ENCODE results near the gene APOB. TPM values are rescaled to one million over a fixed set of nuclear protein-coding genes. Genes with fewer than 3 reads are reported as not detected.

Gene APOB
- total and polyA plus RNA-seq, 10 of the 15 experiments (the other 5 are each of a cell fraction or from before 2014, with no cell fraction given) = 1.4 TPM; not detected in 9

DNA sequence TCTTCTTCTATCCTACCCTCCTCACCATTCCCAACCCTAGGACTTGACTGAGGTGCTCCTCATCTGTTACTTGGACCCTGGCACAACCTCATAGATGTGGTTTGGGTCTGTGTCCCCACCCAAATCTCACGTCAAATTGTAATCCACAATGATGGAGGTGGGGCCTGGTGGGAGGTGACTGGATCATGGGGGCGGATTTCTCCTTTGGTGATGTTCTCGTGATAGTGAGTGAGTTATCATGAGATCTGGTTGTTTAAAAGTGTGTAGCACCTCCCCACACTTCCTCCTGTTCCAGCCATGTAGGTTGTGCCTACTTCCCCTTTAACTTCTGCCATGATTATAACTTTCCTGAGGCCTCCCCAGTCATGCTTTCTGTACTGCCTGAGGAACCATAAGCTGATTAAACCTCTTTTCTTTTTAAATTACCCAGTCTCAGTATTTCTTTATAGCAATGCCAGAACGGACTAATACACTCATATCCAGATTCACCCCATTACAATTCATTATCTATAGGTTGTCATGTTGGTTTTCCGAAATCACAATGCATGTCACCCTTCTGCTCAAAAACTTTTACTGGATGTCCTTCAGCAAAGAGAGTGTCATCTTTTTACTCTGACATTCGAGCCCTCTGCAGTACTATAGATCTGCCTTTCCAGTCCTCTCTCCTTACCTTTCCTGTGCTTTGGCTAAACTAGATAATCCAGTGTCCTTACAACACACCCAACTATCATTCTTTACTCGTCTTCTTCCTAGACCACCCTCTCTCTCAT lies 45.7 kb downstream of the APOB start:
- ATAC-seq (no peak), FAIRE-seq (no peak), DNase-seq (ENCODE audit: low read depth, low spot score) (no peak)
- intact Hi-C loops (cut with micrococcal nuclease; ENCODE audit: unreplicated experiment) = no loop called here
- Histone ChIP-seq H3K79me2 (ENCODE audit: control insufficient read depth, insufficient read depth, low read length) (no peaks in the 10 kb centered on the region), H3K4me3 (no peak overlapping the region), H3K36me3 (ENCODE audit: control insufficient read depth in 2 of 2, insufficient read depth in 2 of 2, low read length in 1 of 2) (no peaks in the 10 kb centered on the region), H3K4me1 (ENCODE audit: control insufficient read depth, insufficient read depth, low read length) (no peaks in the 10 kb centered on the region; the same call in 1 of the 2 replicates), H4K20me1 (ENCODE audit: control insufficient read depth, insufficient read depth) (no peaks in the 10 kb centered on the region), H3K9ac (ENCODE audit: control insufficient read depth, insufficient read depth, low read length) (no peak overlapping the region), H2AFZ (ENCODE audit: control insufficient read depth, low read depth, low read length) (no peak overlapping the region), H3K27ac (ENCODE audit: control insufficient read depth, insufficient read depth) (no peak overlapping the region), H3K9me3 (replicated peaks; ENCODE audit: control insufficient read depth, insufficient read depth, low read length) (no peaks in the 10 kb centered on the region), H3K27me3 (replicated peaks in 1 of 2; ENCODE audit: control insufficient read depth in 2 of 2, insufficient read depth in 2 of 2, low read length in 1 of 2) (0 out of 4 replicates have a peak, but pooled peaks cover under 1 to 2% of the 10 kb centered on the region in 2 experiments), H3K4me2 (ENCODE audit: control insufficient read depth, insufficient read depth) (no peak overlapping the region)
- SMC1A ChIA-PET (ENCODE audit: uncharacterized antibody, unreplicated experiment) = no interaction called here
- in situ Hi-C loops (cut with MboI) = no loop called here
- BruUV-seq (replicated peaks) = no TSS peak
- RAD21 ChIA-PET (ENCODE audit: unreplicated experiment) = no interaction called here
- 13% methylated on average over 7 of the region's 7 CpGs for WGBS (ENCODE audit: insufficient coverage, insufficient replicate concordance, low lambda C conversion rate, missing lambda C conversion rate)
- CTCF ChIA-PET = no interaction called here
- POLR2A ChIA-PET = no interaction called here
- TF ChIP-seq FOXK2 (IDR thresholded peaks at IDR 0.05) = no peak
- TF ChIP-seq ASH2L (IDR thresholded peaks at IDR 0.05; ENCODE audit: borderline replicate concordance, low read depth) = no peak
- TF ChIP-seq PAX5 (IDR thresholded peaks at IDR 0.05; ENCODE audit: borderline replicate concordance, low read depth, low read length) = no peak
- TF ChIP-seq ZNF24 (IDR thresholded peaks at IDR 0.05) = no peak
- no peak for TF ChIP-seq FOS (IDR thresholded peaks at IDR 0.05; ENCODE audit: borderline replicate concordance, extremely low read depth, insufficient read length)
- TF ChIP-seq, protein P1, sequence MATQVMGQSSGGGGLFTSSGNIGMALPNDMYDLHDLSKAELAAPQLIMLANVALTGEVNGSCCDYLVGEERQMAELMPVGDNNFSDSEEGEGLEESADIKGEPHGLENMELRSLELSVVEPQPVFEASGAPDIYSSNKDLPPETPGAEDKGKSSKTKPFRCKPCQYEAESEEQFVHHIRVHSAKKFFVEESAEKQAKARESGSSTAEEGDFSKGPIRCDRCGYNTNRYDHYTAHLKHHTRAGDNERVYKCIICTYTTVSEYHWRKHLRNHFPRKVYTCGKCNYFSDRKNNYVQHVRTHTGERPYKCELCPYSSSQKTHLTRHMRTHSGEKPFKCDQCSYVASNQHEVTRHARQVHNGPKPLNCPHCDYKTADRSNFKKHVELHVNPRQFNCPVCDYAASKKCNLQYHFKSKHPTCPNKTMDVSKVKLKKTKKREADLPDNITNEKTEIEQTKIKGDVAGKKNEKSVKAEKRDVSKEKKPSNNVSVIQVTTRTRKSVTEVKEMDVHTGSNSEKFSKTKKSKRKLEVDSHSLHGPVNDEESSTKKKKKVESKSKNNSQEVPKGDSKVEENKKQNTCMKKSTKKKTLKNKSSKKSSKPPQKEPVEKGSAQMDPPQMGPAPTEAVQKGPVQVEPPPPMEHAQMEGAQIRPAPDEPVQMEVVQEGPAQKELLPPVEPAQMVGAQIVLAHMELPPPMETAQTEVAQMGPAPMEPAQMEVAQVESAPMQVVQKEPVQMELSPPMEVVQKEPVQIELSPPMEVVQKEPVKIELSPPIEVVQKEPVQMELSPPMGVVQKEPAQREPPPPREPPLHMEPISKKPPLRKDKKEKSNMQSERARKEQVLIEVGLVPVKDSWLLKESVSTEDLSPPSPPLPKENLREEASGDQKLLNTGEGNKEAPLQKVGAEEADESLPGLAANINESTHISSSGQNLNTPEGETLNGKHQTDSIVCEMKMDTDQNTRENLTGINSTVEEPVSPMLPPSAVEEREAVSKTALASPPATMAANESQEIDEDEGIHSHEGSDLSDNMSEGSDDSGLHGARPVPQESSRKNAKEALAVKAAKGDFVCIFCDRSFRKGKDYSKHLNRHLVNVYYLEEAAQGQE (IDR thresholded peaks at IDR 0.05; ENCODE audit: low read depth, low read length) = no peak
- no peak for TF ChIP-seq MTA3 (IDR thresholded peaks at IDR 0.05; ENCODE audit: borderline replicate concordance, low read length)
- TF ChIP-seq, protein P2, sequence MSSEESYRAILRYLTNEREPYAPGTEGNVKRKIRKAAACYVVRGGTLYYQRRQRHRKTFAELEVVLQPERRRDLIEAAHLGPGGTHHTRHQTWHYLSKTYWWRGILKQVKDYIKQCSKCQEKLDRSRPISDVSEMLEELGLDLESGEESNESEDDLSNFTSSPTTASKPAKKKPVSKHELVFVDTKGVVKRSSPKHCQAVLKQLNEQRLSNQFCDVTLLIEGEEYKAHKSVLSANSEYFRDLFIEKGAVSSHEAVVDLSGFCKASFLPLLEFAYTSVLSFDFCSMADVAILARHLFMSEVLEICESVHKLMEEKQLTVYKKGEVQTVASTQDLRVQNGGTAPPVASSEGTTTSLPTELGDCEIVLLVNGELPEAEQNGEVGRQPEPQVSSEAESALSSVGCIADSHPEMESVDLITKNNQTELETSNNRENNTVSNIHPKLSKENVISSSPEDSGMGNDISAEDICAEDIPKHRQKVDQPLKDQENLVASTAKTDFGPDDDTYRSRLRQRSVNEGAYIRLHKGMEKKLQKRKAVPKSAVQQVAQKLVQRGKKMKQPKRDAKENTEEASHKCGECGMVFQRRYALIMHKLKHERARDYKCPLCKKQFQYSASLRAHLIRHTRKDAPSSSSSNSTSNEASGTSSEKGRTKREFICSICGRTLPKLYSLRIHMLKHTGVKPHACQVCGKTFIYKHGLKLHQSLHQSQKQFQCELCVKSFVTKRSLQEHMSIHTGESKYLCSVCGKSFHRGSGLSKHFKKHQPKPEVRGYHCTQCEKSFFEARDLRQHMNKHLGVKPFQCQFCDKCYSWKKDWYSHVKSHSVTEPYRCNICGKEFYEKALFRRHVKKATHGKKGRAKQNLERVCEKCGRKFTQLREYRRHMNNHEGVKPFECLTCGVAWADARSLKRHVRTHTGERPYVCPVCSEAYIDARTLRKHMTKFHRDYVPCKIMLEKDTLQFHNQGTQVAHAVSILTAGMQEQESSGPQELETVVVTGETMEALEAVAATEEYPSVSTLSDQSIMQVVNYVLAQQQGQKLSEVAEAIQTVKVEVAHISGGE (CRISPR knock-in tag; IDR thresholded peaks at IDR 0.05) = no peak
- no peak for TF ChIP-seq ZNF274 (IDR thresholded peaks at IDR 0.05; ENCODE audit: insufficient read depth, insufficient read length)
- TF ChIP-seq MYC (IDR thresholded peaks at IDR 0.05; ENCODE audit: insufficient read depth, insufficient read length, insufficient replicate concordance, low read length, severe bottlenecking) = no peak
- no peak for TF ChIP-seq LARP7 (IDR thresholded peaks at IDR 0.05)
- TF ChIP-seq, protein P3, sequence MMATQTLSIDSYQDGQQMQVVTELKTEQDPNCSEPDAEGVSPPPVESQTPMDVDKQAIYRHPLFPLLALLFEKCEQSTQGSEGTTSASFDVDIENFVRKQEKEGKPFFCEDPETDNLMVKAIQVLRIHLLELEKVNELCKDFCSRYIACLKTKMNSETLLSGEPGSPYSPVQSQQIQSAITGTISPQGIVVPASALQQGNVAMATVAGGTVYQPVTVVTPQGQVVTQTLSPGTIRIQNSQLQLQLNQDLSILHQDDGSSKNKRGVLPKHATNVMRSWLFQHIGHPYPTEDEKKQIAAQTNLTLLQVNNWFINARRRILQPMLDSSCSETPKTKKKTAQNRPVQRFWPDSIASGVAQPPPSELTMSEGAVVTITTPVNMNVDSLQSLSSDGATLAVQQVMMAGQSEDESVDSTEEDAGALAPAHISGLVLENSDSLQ (IDR thresholded peaks at IDR 0.05) = no peak
